Measurements from ENCODE around the gene ALPI. TPM values are rescaled to one million over a fixed set of nuclear protein-coding genes. Genes with fewer than 3 reads are reported as not detected.

ALPI gene
- total RNA-seq, 1 donor from 2014 or later, result not detected

DNA sequence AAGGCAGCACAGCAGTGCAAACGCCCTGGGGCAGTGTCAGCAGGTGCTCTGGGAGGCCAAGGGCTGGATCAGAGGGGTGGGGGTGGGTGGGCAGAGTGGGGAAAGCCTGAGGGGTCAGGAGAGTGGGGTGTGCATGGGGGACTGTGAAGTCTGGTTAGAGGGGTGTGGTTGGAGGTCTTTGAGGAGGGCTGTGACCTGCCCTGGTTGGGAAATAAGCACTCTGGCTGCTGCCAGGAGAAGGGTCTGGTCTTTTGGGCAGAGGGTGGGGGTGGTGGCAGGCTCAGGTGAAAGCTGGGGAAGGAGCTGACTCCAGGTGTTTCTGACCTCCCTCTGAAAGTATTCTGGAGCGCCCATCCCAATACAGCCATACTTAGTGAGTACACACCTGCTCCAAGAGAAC, 4.2 kb downstream of the ALPI start:
- no peak for DNase-seq (ENCODE audit: low read depth, low spot score)

DNA sequence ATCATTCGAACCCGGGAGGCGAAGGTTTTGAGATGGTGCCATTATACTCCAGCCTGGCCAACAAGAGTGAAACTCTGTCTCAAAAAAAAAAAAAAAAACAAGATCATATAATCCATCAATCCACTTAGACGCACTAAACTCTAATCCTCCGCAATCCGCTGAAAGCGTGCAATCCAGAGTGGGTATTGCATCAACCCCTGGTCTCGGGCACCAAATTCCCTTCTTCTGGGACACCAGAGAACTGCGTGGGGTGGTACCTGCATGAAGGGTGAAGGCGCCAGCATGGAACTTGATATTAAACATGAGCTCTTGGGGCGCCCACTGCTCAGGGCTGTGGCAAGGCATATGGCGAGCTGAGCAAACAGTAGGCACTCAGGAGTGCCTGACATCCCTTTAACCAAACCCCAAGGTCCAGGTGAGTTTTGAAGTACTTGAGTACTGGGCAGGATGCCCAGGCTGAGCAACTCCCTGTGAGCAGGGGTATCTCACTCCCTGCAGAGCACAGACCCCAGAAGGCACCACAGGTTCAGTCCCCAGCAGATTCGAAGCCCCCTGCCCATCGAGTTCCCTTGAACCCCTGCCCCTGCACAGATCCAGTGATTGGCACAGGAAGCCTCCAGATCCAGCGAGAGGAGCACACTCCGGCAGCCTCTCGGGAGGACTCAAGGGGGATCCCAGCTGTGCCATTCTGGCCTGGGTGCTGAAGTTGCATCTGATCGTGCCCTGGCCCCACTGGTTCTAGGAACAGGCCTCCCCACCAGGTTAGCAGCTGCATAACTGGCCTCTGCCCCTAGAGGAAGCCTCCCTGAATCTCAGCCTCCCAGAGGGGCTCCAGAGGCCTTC, 8.0 kb downstream of the ALPI start:
- no peak for DNase-seq (ENCODE audit: low read depth, low spot score)

DNA sequence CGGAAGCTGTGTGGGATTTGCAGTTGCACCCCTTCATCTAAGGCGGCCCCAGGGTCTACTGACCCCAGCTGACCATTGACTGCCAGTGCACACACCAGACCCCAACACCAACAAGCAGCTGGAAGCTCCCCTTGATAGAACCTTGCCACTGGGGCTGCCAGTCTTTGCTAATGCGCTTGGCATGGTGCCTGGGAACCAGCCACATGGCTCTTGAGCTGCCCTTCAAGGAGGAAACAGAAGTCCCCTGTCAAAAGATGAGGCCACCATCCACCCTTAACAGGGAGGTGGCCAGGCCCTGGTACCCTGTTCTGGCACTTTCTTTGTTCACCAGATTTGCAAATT, 8.6 kb downstream of the ALPI start:
- DNase-seq (ENCODE audit: low read depth, low spot score), result no peak

- no peak for DNase-seq (ENCODE audit: low read depth, low spot score)
These were observed 9.1 kb downstream of the ALPI start for GRCh38 chr2:232465061-232465460.

GRCh38 chr2:232466221-232466620, 10.3 kb downstream of the ALPI start:
- DNase-seq (ENCODE audit: low read depth, low spot score), result no peak

GRCh38 chr2:232473467-232473890, 17.5 kb downstream of the ALPI start:
- no peak for DNase-seq (ENCODE audit: low read depth, low spot score)

GRCh38 chr2:232476045-232476444, 20.1 kb downstream of the ALPI start:
- DNase-seq (ENCODE audit: low read depth, low spot score), result no peak

DNA sequence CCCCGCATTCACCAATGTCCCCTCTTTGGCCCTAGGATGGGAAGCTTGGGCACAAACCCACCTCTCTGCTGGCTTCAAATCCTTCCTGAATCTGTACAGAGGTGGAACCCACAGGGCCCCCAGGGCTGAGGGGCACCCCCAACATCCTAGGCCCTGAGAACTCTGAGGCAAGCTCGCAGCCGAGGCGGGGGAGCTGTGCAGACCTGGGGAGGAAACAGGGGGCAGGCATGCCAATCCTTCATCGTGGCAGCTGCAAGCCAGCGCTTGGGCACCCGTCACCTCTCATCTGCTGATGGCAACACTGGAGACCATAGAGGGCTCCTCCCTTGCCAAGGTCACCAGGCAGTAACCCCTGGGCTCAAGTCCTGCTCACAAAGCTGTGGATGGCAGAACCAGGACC, 20.8 kb downstream of the ALPI start:
- DNase-seq (ENCODE audit: low read depth, low spot score), result no peak

- no peak for DNase-seq (ENCODE audit: low read depth, low spot score)
These were observed 22.0 kb downstream of the ALPI start for GRCh38 chr2:232477751-232478510.

- DNase-seq (ENCODE audit: low read depth, low spot score), result no peak
These were observed 22.8 kb downstream of the ALPI start for GRCh38 chr2:232478571-232479340.

GRCh38 chr2:232479341-232480200, 23.6 kb downstream of the ALPI start:
- DNase-seq (ENCODE audit: low read depth, low spot score), result no peak

- no peak for DNase-seq (ENCODE audit: low read depth, low spot score)
These were observed 24.5 kb downstream of the ALPI start for GRCh38 chr2:232480201-232481190.

- DNase-seq (ENCODE audit: low read depth, low spot score), result no peak
These were observed 25.6 kb downstream of the ALPI start for GRCh38 chr2:232481322-232482140.

DNA sequence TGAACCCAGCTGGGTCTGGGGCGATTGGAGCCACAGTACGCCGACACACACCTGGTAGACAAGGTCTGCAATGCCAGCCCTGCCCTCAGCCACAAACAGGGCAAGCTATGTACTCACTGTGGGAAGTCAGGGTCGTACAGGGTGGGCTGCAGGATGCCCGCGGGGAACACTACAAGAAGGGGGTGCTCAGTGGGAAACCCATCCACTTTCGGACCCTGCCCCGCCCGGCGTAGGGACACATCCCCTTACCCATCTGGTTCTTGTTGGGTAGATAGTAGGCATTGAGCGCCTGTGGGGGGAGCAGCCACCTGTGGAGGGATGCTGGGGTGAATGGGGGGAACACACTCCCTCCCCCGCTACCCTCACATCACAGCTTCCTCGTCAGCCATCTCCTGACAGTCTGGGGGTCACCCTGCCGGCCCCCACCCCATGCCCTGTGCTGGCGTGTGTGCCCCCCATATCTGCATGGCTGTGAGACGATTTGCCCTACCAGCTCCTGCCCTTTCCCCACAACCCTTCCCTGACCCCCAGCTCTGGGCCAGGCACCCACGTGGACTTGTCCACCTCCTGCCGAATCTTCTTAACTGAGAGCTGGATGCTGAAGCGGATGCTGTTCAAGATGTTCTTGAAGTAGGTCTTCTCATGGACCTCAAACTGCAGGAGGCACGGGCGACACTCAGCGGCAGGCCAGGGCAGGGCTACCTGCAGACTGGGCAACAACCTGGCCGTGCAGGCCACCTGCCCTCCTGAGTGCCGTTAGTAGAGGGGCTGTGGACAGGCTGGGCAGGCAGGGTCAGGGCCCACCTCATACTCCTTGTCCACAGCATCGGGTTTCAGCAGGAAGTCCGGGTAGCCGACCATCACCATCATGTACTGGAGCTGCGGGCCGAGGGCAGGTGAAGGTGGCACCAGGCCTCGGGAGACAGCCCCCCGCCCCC, 26.6 kb downstream of the ALPI start:
- DNase-seq (ENCODE audit: low read depth, low spot score), result no peak

GRCh38 chr2:232483311-232483922, 27.5 kb downstream of the ALPI start:
- no peak for DNase-seq (ENCODE audit: low read depth, low spot score)

- DNase-seq (ENCODE audit: low read depth, low spot score), result no peak
These were observed 28.1 kb downstream of the ALPI start for GRCh38 chr2:232483923-232484627.
